GM19035 (cell line): ENCODE measurements around the gene VPS45.

Experiments
- ATAC-seq: cut with Tn5 transposase; IDR thresholded peaks from one replicate; pipeline ENCODE4 v1.9.1; 2021; ENCODE audit not compliant: unreplicated experiment

Gene VPS45

GRCh38 chr1:150156868-150157603, 89.5 kb downstream of the VPS45 start:
- no peak for ATAC-seq

- no peak for ATAC-seq
Measured at GRCh38 chr1:150159550-150159949, 92.0 kb downstream of the VPS45 start.

GRCh38 chr1:150160964-150161621, 93.5 kb downstream of the VPS45 start:
- ATAC-seq: no peak

GRCh38 chr1:150161747-150162581, 94.4 kb downstream of the VPS45 start:
- no peak for ATAC-seq

GRCh38 chr1:150162582-150162861, 94.9 kb downstream of the VPS45 start:
- ATAC-seq: no peak

- no peak for ATAC-seq
Measured at GRCh38 chr1:150162862-150163706, 95.5 kb downstream of the VPS45 start.

GRCh38 chr1:150164224-150164623, 96.6 kb downstream of the VPS45 start:
- no peak for ATAC-seq

- ATAC-seq: no peak
Measured at GRCh38 chr1:150164779-150165178, 97.2 kb downstream of the VPS45 start.

- ATAC-seq: no peak
Measured at GRCh38 chr1:150165622-150166612, 98.3 kb downstream of the VPS45 start.

- no peak for ATAC-seq
Measured at GRCh38 chr1:150168960-150169601, 101.5 kb downstream of the VPS45 start.

GRCh38 chr1:150171801-150172200, 104.2 kb downstream of the VPS45 start:
- ATAC-seq: no peak

- ATAC-seq: no peak
Measured at GRCh38 chr1:150173141-150173585, 105.6 kb downstream of the VPS45 start.

- ATAC-seq: no peak
Measured at GRCh38 chr1:150176593-150176992, 109.0 kb downstream of the VPS45 start.

- ATAC-seq: no peak
Measured at GRCh38 chr1:150178548-150178947, 111.0 kb downstream of the VPS45 start.

- ATAC-seq: no peak
Measured at GRCh38 chr1:150179867-150180266, 112.3 kb downstream of the VPS45 start.

- no peak for ATAC-seq
Measured at GRCh38 chr1:150180474-150180873, 112.9 kb downstream of the VPS45 start.

- no peak for ATAC-seq
Measured at GRCh38 chr1:150182247-150182646, 114.7 kb downstream of the VPS45 start.

- ATAC-seq: no peak
Measured at GRCh38 chr1:150183061-150183460, 115.5 kb downstream of the VPS45 start.

- no peak for ATAC-seq
Measured at GRCh38 chr1:150185481-150185880, 117.9 kb downstream of the VPS45 start.
